K562 (cell line): Measurements from ENCODE around the gene POLR1B. TPM values are rescaled to one million over a fixed set of nuclear protein-coding genes. Genes with fewer than 3 reads are reported as not detected.

ENCODE experiments used
- ATAC-seq: fragments of 200-7000 bp; cut with Tn5 transposase; 3 replicates; pipeline ENCODE4 v1.9.1; 2020; ENCODE audit warnings: moderate library complexity
- BruUV-seq: library from RNA; stranded (reverse); fragments of 400-500 nt; replicated peaks from 2 replicates; lab custom pipeline; 2021; lab: Mats Ljungman, UMichigan
- CTCF ChIA-PET: fragments of 300-600 bp; formaldehyde crosslinking; extraction: SDS; loops from one replicate; lab custom pipeline; 2021; ENCODE audit warnings: low intra/inter-chr PET ratio; lab: Yijun Ruan, JAX
- POLR2A ChIA-PET: fragments of 300-600, 350-650 bp; sonication (Branson Sonifier 250); formaldehyde crosslinking; extraction: SDS; loops from one replicate; lab custom pipeline; 2021; ENCODE audit warnings: antibody characterized with exemption, inconsistent platforms; lab: Yijun Ruan, JAX
- DNase-seq, 4 experiments: peaks; one replicate each; pipeline versions ENCODE4 v3.0.0 to v3.0.0-alpha.2; 2011 to 2018; ENCODE audit warnings: low spot score in 3 of 4, mixed read lengths in 3 of 4; ENCODE audit errors: extremely low read depth in 1 of 4
- FAIRE-seq: peaks from 2 replicates; lab custom pipeline; 2011; peaks lifted over from hg19 to GRCh38; lab: Jason Lieb, UNC
- H2AFZ ChIP-seq: 2 replicates; pipeline ENCODE4 v1.6.0; 2011; ENCODE audit warnings: low read depth, low read length, control low read depth, inconsistent platforms
- H3K27ac ChIP-seq: fragments of 200-600 bp; 3 replicates; pipeline ENCODE4 v1.8.0; 2011; ENCODE audit warnings: low read depth, mild to moderate bottlenecking, control low read depth, inconsistent platforms, low read length, moderate library complexity, mixed read lengths; ENCODE audit errors: extremely low read depth
- H3K27me3 ChIP-seq, 2 experiments: fragments of 300-600 bp in 1 of 2; 2 replicates in 1 of 2; 3 replicates in 1 of 2; pipeline versions ENCODE4 v1.6.0 to v1.8.0; 2011; ENCODE audit warnings: inconsistent platforms in 2 of 2, low read length in 2 of 2, mild to moderate bottlenecking in 1 of 2, mixed read lengths in 1 of 2, moderate library complexity in 1 of 2; ENCODE audit not compliant: control insufficient read depth in 2 of 2, insufficient read depth in 2 of 2
- H3K36me3 ChIP-seq: fragments of 300-600 bp; 3 replicates; pipeline ENCODE4 v1.8.0; 2011; ENCODE audit warnings: mild to moderate bottlenecking, low read length, inconsistent platforms; ENCODE audit not compliant: control insufficient read depth, insufficient read depth
- H3K4me1 ChIP-seq, 2 experiments: fragments of 200-600 bp in 1 of 2; replicated peaks in 1 of 2; 2 replicates in 1 of 2; 3 replicates in 1 of 2; pipeline versions ENCODE4 v1.5.1 to v1.8.0; 2011; ENCODE audit warnings: inconsistent platforms in 2 of 2, low read length in 2 of 2, mild to moderate bottlenecking in 1 of 2, mixed read lengths in 1 of 2, moderate library complexity in 1 of 2; ENCODE audit not compliant: control insufficient read depth in 2 of 2, insufficient read depth in 2 of 2
- H3K4me2 ChIP-seq: 2 replicates; pipeline ENCODE4 v1.6.1; 2011; ENCODE audit warnings: low read length, control low read depth, inconsistent platforms, mixed read lengths; ENCODE audit not compliant: insufficient read depth
- H3K4me3 ChIP-seq: fragments of 200-600 bp; sonication (generic), shearing (Covaris generic); 2 replicates; pipeline ENCODE4 v1.5.1; 2016; ENCODE audit warnings: control low read depth, inconsistent platforms
- H3K79me2 ChIP-seq: fragments of 200-600 bp; 3 replicates; pipeline ENCODE4 v1.8.0; 2011; ENCODE audit warnings: low read length, inconsistent platforms; ENCODE audit not compliant: control insufficient read depth, insufficient read depth
- H3K9ac ChIP-seq, 2 experiments: 2 replicates each; pipeline versions ENCODE4 v1.6.0 to v1.6.1; 2011; ENCODE audit warnings: low read depth in 2 of 2, low read length in 2 of 2, control low read depth in 1 of 2, inconsistent platforms in 1 of 2, mild to moderate bottlenecking in 1 of 2, mixed read lengths in 1 of 2; ENCODE audit not compliant: insufficient read depth in 1 of 2
- H3K9me1 ChIP-seq: one replicate; pipeline ENCODE4 v1.6.0; 2011; ENCODE audit warnings: inconsistent platforms, mild to moderate bottlenecking, low read length, moderate library complexity; ENCODE audit not compliant: control insufficient read depth, insufficient read depth
- H3K9me3 ChIP-seq: replicated peaks from 2 replicates; pipeline ENCODE4 v1.5.1; 2011; ENCODE audit warnings: low read depth, low read length, inconsistent platforms; ENCODE audit not compliant: control insufficient read depth, insufficient read depth
- H4K20me1 ChIP-seq: replicated peaks from 2 replicates; pipeline ENCODE4 v1.6.1; 2011; ENCODE audit warnings: low read length, inconsistent platforms, mixed read lengths; ENCODE audit not compliant: control insufficient read depth, insufficient read depth
- CAMTA2 ChIP-seq: fragments of 250-450 bp; sonication (Bioruptor Pico); conservative IDR thresholded peaks from 2 replicates; pipeline ENCODE4 v1.5.1; 2022
- HNRNPK ChIP-seq: fragments of 200-400 bp; formaldehyde crosslinking; IDR thresholded peaks from one replicate; pipeline ENCODE4 v1.6.1; 2018; ENCODE audit warnings: mild to moderate bottlenecking, low read depth, low read length; ENCODE audit not compliant: poor library complexity, severe bottlenecking
- KLF10 ChIP-seq: fragments of 250-450 bp; sonication (Bioruptor Pico); IDR thresholded peaks from 2 replicates; pipeline ENCODE4 v1.6.1; 2021; ENCODE audit warnings: matching md5 sums
- MITF ChIP-seq: IDR thresholded peaks from 2 replicates; pipeline ENCODE4 v1.6.1; 2014; ENCODE audit warnings: antibody characterized with exemption
- PURB ChIP-seq: sonication (generic); formaldehyde crosslinking; IDR thresholded peaks from 2 replicates; pipeline ENCODE4 v1.9.0; 2021; ENCODE audit warnings: low read depth, mild to moderate bottlenecking, missing genetic modification reagents
- RFX5 ChIP-seq: IDR thresholded peaks from 2 replicates; pipeline ENCODE4 v1.6.1; 2011; ENCODE audit warnings: low read depth, mild to moderate bottlenecking, improper control_type of control experiment, low read length
- ZBTB12 ChIP-seq: fragments of 250-450 bp; sonication (Bioruptor Pico); IDR thresholded peaks from 2 replicates; pipeline ENCODE4 v1.4.0; 2020
- ZNF23 ChIP-seq: fragments of 250-450 bp; sonication (Bioruptor Pico); IDR thresholded peaks from 2 replicates; pipeline ENCODE4 v1.4.0; 2020; ENCODE audit warnings: mild to moderate bottlenecking
- WGBS: fragments of 100-300 bp; shearing (Covaris generic); methylation state at CpG from one replicate; pipeline ENCODE4 v1.1.6; 2016; ENCODE audit warnings: low coverage, mixed read lengths; ENCODE audit not compliant: insufficient coverage; ENCODE audit errors: missing lambda C conversion rate; 5-methylcytosine and 5-hydroxymethylcytosine counted together
- in situ Hi-C: fragments of 300-500 bp; cut with MboI; formaldehyde crosslinking; loops from 4 replicates; pipeline ENCODE4 v1.15.0; 2018; ENCODE audit warnings: inconsistent platforms, mixed read lengths
- intact Hi-C: fragments of 100-400 bp; cut with micrococcal nuclease; formaldehyde crosslinking; loops from 2 replicates; pipeline ENCODE4 v1.14.2; 2022
- polyA plus RNA-seq, 8 experiments: library from polyadenylated mRNA; depleted of rRNA in 4 of 8; stranded (reverse) in 5 of 8; unstranded in 3 of 8; fragments of >200 nt; fragmentation: Nextera tagmentation in 2 of 8; fragmentation: Illumina TruSeq in 1 of 8; extraction: Ambion mirVana in 2 of 8; extraction: Trizol in 1 of 8; gene quantifications; 2 replicates each; pipeline versions ENCODE4 v1.2.1 to v1.2.3, GENCODE V29; 2011 to 2014; ENCODE audit warnings: inconsistent platforms in 1 of 8, missing spikeins in 1 of 8
- total RNA-seq, 7 experiments: library from RNA; depleted of rRNA in 6 of 7; stranded (reverse); fragments of >200 nt in 6 of 7; fragmentation: Illumina TruSeq in 2 of 7; extraction: Trizol in 2 of 7; gene quantifications; 2 replicates each; pipeline versions ENCODE4 v1.2.1 to v1.2.3, GENCODE V29; 2011 to 2021; ENCODE audit warnings: low replicate concordance in 1 of 7
- TF ChIP-seq, protein P1 (sequence below): fragments of 450-650 bp; conservative IDR thresholded peaks from 2 replicates; pipeline ENCODE4 v1.6.1; 2016; ENCODE audit warnings: missing genetic modification characterization, low read depth, mild to moderate bottlenecking, missing compliant biosample characterization, moderate library complexity
- TF ChIP-seq, protein P2 (sequence below): fragments of 250-450 bp; sonication (Bioruptor Pico); IDR thresholded peaks from 2 replicates; pipeline ENCODE4 v1.6.1; 2021; ENCODE audit warnings: mild to moderate bottlenecking

Gene POLR1B
- total and polyA plus RNA-seq, 9 of the 15 experiments (the other 6 are each of a cell fraction or from before 2014, with no cell fraction given), result 19.8 to 55.1 (median 40.2) TPM

- ATAC-seq (no peak), DNase-seq (no peak), FAIRE-seq (no peak)
- H3K9me1 ChIP-seq, result no peaks in the 10 kb centered on the region
- H3K9me3 ChIP-seq, result no peaks in the 10 kb centered on the region
- no peak overlapping the region for H2AFZ ChIP-seq
- H3K4me1 ChIP-seq, result peaks cover 6 to 22% of the 10 kb centered on the region in 2 experiments; a peak in 4 of 5 replicates
- no peak for TF ChIP-seq ZNF23
- ChIA-PET POLR2A (interaction anchor here (0.8 kb wide), 1 partner anchor 8 kb away, joined by 3 read pairs; no protein-coding TSS in a partner anchor), CTCF (no interaction called here)
- no peak overlapping the region for H3K4me3 ChIP-seq
- H3K27me3 ChIP-seq, result no peaks in the 10 kb centered on the region
- WGBS, result 67% methylated on average over 22 of the region's 22 CpGs
- H3K27ac ChIP-seq, result no peak overlapping the region
- intact Hi-C loops (loop anchor here (5.0 kb wide), 1 partner anchor 320 kb away; no protein-coding TSS in a partner anchor), in situ Hi-C loops (loop anchor here (25.0 kb wide), 1 partner anchor 265 kb away; no protein-coding TSS in a partner anchor)
- no peaks in the 10 kb centered on the region for H3K36me3 ChIP-seq
- peak overlapping the region in 1 of 2 experiments; percentile 54; a peak in 1 of 4 replicates for H3K9ac ChIP-seq
- no peaks in the 10 kb centered on the region for H3K79me2 ChIP-seq
- BruUV-seq, result no TSS peak
- H4K20me1 ChIP-seq, result no peaks in the 10 kb centered on the region
- no peak overlapping the region for H3K4me2 ChIP-seq
Measured at GRCh38 chr2:112621790-112622527, 79.7 kb downstream of the POLR1B start.

GRCh38 chr2:112622528-112622849 lies 80.2 kb downstream of the POLR1B start:
- POLR2A ChIA-PET, result interaction anchor here (2.4 kb wide), 1 partner anchor 105 kb away, joined by 9 read pairs; no protein-coding TSS in a partner anchor
- Histone ChIP-seq H3K36me3 (no peaks in the 10 kb centered on the region), H2AFZ (no peak overlapping the region), H3K4me2 (no peak overlapping the region), H3K4me1 (peaks cover 6 to 27% of the 10 kb centered on the region in 2 experiments; a peak in 4 of 5 replicates), H4K20me1 (no peaks in the 10 kb centered on the region), H3K4me3 (no peak overlapping the region), H3K27me3 (no peaks in the 10 kb centered on the region), H3K79me2 (no peaks in the 10 kb centered on the region), H3K9me3 (no peaks in the 10 kb centered on the region), H3K9ac (peak overlapping the region in 1 of 2 experiments; percentile 54; a peak in 1 of 4 replicates), H3K27ac (no peak overlapping the region), H3K9me1 (no peaks in the 10 kb centered on the region)
- CTCF ChIA-PET, result no interaction called here
- in situ Hi-C loops, result loop anchor here (25.0 kb wide), 1 partner anchor 265 kb away; no protein-coding TSS in a partner anchor
- DNase-seq (peak in 1 of 4 experiments; percentile 58), ATAC-seq (no peak), FAIRE-seq (no peak)
- intact Hi-C loops, result loop anchor here (5.0 kb wide), 1 partner anchor 320 kb away; no protein-coding TSS in a partner anchor
- no TSS peak for BruUV-seq
- WGBS, result 0% methylated on average over 3 of the region's 3 CpGs
- TF ChIP-seq MITF, result no peak
- TF ChIP-seq, protein P1, sequence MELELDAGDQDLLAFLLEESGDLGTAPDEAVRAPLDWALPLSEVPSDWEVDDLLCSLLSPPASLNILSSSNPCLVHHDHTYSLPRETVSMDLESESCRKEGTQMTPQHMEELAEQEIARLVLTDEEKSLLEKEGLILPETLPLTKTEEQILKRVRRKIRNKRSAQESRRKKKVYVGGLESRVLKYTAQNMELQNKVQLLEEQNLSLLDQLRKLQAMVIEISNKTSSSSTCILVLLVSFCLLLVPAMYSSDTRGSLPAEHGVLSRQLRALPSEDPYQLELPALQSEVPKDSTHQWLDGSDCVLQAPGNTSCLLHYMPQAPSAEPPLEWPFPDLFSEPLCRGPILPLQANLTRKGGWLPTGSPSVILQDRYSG (tag), result no peak
- TF ChIP-seq PURB (CRISPR knock-in tag), result no peak
- TF ChIP-seq, protein P2, sequence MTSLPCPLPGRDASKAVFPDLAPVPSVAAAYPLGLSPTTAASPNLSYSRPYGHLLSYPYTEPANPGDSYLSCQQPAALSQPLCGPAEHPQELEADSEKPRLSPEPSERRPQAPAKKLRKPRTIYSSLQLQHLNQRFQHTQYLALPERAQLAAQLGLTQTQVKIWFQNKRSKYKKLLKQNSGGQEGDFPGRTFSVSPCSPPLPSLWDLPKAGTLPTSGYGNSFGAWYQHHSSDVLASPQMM (CRISPR knock-in tag), result no peak
- TF ChIP-seq KLF10 (CRISPR knock-in tag), result no peak
- TF ChIP-seq CAMTA2 (CRISPR knock-in tag), result no peak
- no peak for TF ChIP-seq ZBTB12 (CRISPR knock-in tag)
- TF ChIP-seq HNRNPK, result no peak
- TF ChIP-seq RFX5, result no peak
